Measurements from ENCODE around the gene CARD10. TPM values are rescaled to one million over a fixed set of nuclear protein-coding genes. Genes with fewer than 3 reads are reported as not detected.

CARD10 gene
- polyA plus RNA-seq, 1 of the 3 experiments (the other 2 are of a cell fraction), result 14.5 TPM

GRCh38 chr22:37566329-37566837 lies 47.2 kb upstream of the CARD10 start (continued):
- TF ChIP-seq USF2 (IDR thresholded peaks at IDR 0.05; ENCODE audit: borderline replicate concordance, low read depth, low read length) (no peak), TEAD4 (IDR thresholded peaks at IDR 0.05; ENCODE audit: borderline replicate concordance, insufficient read depth) (no peak)

- Histone ChIP-seq H3K79me2 (ENCODE audit: insufficient read depth) (peaks cover 75% of the 10 kb centered on the region), H3K9me3 (no peaks in the 10 kb centered on the region), H3K36me3 (replicated peaks in 1 of 2; ENCODE audit: control insufficient read depth in 1 of 2, insufficient read depth in 2 of 2, low read length in 1 of 2) (peaks cover 7 to 26% of the 10 kb centered on the region in 2 experiments), H3K27me3 (ENCODE audit: insufficient read depth) (no peaks in the 10 kb centered on the region), H3K9me2 (no peaks in the 10 kb centered on the region), H3K4me3 (ENCODE audit: low read depth in 2 of 2, low read length in 1 of 2) (no peak overlapping the region), H3K4me1 (ENCODE audit: control insufficient read depth in 1 of 2, insufficient read depth in 2 of 2, low read depth in 1 of 2, low read length in 1 of 2) (peaks cover 8 to 28% of the 10 kb centered on the region in 2 experiments; a peak in 3 of 4 replicates), H4K20me1 (ENCODE audit: insufficient read depth) (peaks cover 87% of the 10 kb centered on the region), H3K9ac (no peak overlapping the region), H3F3A (replicated peaks; ENCODE audit: insufficient read depth) (peaks cover 31% of the 10 kb centered on the region), H3K4me2 (no peak overlapping the region), H2AFZ (ENCODE audit: low read depth) (no peak overlapping the region), H3K27ac (ENCODE audit: low read depth in 2 of 2, low read length in 1 of 2) (no peak overlapping the region; a peak in 1 of 4 replicates)
- POLR2A ChIA-PET, result interaction anchor here (0.8 kb wide), 1 partner anchor 24 kb away, joined by 3 read pairs; no protein-coding TSS in a partner anchor
- no peak for DNase-seq
- CTCF ChIA-PET, result interaction anchor here (0.7 to 20.5 kb wide), 19 partner anchors 8 to 249 kb away, joined by 3 to 647 read pairs (median 17); partner anchors contain the start of genes ELFN2 and GGA1
- WGBS (ENCODE audit: low lambda C conversion rate), result 90% methylated on average over 17 of the region's 17 CpGs
- TF ChIP-seq RAD21 (IDR thresholded peaks at IDR 0.05; ENCODE audit: low read length), result no peak
- no peak for TF ChIP-seq NRF1 (IDR thresholded peaks at IDR 0.05; ENCODE audit: low read depth, low read length)
- no peak for TF ChIP-seq TEAD4 (IDR thresholded peaks at IDR 0.05; ENCODE audit: borderline replicate concordance, insufficient read depth)
- TF ChIP-seq SMC3 (IDR thresholded peaks at IDR 0.05; ENCODE audit: low read depth, low read length), result no peak
- no peak for TF ChIP-seq PBX3 (IDR thresholded peaks at IDR 0.05)
- TF ChIP-seq USF2 (IDR thresholded peaks at IDR 0.05; ENCODE audit: borderline replicate concordance, low read depth, low read length), result no peak
- no peak for TF ChIP-seq GABPA (IDR thresholded peaks at IDR 0.05; ENCODE audit: low read depth)
These were observed 46.6 kb upstream of the CARD10 start for GRCh38 chr22:37565830-37566229.

- no peak for DNase-seq
- H3K27ac ChIP-seq (ENCODE audit: low read depth in 2 of 2, low read length in 1 of 2), result peak overlapping the region in 1 of 2 experiments; percentile 96; a peak in 2 of 4 replicates
- no peaks in the 10 kb centered on the region for H3K27me3 ChIP-seq (ENCODE audit: insufficient read depth)
- peak overlapping the region; percentile 99 for H3K4me2 ChIP-seq
- peaks cover 10 to 28% of the 10 kb centered on the region in 2 experiments; a peak in 3 of 4 replicates for H3K4me1 ChIP-seq (ENCODE audit: control insufficient read depth in 1 of 2, insufficient read depth in 2 of 2, low read depth in 1 of 2, low read length in 1 of 2)
- POLR2A ChIA-PET, result no interaction called here
- no peaks in the 10 kb centered on the region for H3K9me2 ChIP-seq
- no peak overlapping the region for H2AFZ ChIP-seq (ENCODE audit: low read depth)
- H3K9ac ChIP-seq, result peak overlapping the region; percentile 65
- H3K36me3 ChIP-seq (replicated peaks in 1 of 2; ENCODE audit: control insufficient read depth in 1 of 2, insufficient read depth in 2 of 2, low read length in 1 of 2), result peaks cover 7 to 26% of the 10 kb centered on the region in 2 experiments
- H3K9me3 ChIP-seq, result no peaks in the 10 kb centered on the region
- CTCF ChIA-PET, result interaction anchor here (1.0 to 20.5 kb wide), 7 partner anchors 19 to 171 kb away, joined by 3 to 647 read pairs (median 10); no protein-coding TSS in a partner anchor
- H3K4me3 ChIP-seq (ENCODE audit: low read depth in 2 of 2, low read length in 1 of 2), result peak overlapping the region in 1 of 2 experiments; percentile 54; a peak in 2 of 4 replicates
- peaks cover 75% of the 10 kb centered on the region for H3K79me2 ChIP-seq (ENCODE audit: insufficient read depth)
- 89% methylated on average over 6 of the region's 7 CpGs for WGBS (ENCODE audit: low lambda C conversion rate)
- H4K20me1 ChIP-seq (ENCODE audit: insufficient read depth), result peaks cover 71% of the 10 kb centered on the region
- peaks cover 35% of the 10 kb centered on the region for H3F3A ChIP-seq (replicated peaks; ENCODE audit: insufficient read depth)
- TF ChIP-seq USF1 (IDR thresholded peaks at IDR 0.05; ENCODE audit: borderline replicate concordance, low read depth) (no peak), TEAD4 (IDR thresholded peaks at IDR 0.05; ENCODE audit: borderline replicate concordance, insufficient read depth) (no peak), MAX (IDR thresholded peaks at IDR 0.05; ENCODE audit: low read depth) (no peak), MEF2A (IDR thresholded peaks at IDR 0.05; ENCODE audit: borderline replicate concordance, low read depth) (no peak), POLR2AphosphoS5 (IDR thresholded peaks at IDR 0.05; ENCODE audit: low read depth, low read length) (no peak), EP300 (IDR thresholded peaks at IDR 0.05; ENCODE audit: borderline replicate concordance in 1 of 2, low read depth in 1 of 2, low read length in 1 of 2) (no peak), CTCF (IDR thresholded peaks at IDR 0.05) (no peak; the same call in 1 of the 2 replicates), CHD2 (IDR thresholded peaks at IDR 0.05; ENCODE audit: low read length, partially characterized antibody) (no peak), RCOR1 (IDR thresholded peaks at IDR 0.05; ENCODE audit: low read length) (no peak), ELF1 (IDR thresholded peaks at IDR 0.05) (no peak)
These were observed 45.0 kb upstream of the CARD10 start for GRCh38 chr22:37564111-37564711.

Measured in SK-N-SH (cell line).